ENCODE results near the gene CRB3.
A peak's percentile ranks its signal among the peaks of the same experiment; 100 is the strongest.

CRB3 gene

GRCh38 chr19:6473647-6474046 lies 9.6 kb downstream of the CRB3 start:
- no peak for DNase-seq (ENCODE audit: low spot score)
- no peak for TF ChIP-seq CTCF (IDR thresholded peaks at IDR 0.05; ENCODE audit: extremely low read depth, missing control alignments)

- no peak for TF ChIP-seq CTCF (IDR thresholded peaks at IDR 0.05; ENCODE audit: extremely low read depth, missing control alignments)
- no peak for DNase-seq (ENCODE audit: low spot score)
Measured at GRCh38 chr19:6475321-6476108, 11.4 kb downstream of the CRB3 start.

- no peak for TF ChIP-seq CTCF (IDR thresholded peaks at IDR 0.05; ENCODE audit: extremely low read depth, missing control alignments)
- peak; percentile 85 for DNase-seq (ENCODE audit: low spot score)
Measured at GRCh38 chr19:6476155-6476895, 12.3 kb downstream of the CRB3 start.

- TF ChIP-seq CTCF (IDR thresholded peaks at IDR 0.05; ENCODE audit: extremely low read depth, missing control alignments), result no peak
- no peak for DNase-seq (ENCODE audit: low spot score)
Measured at GRCh38 chr19:6476896-6477431, 12.9 kb downstream of the CRB3 start.

- TF ChIP-seq CTCF (IDR thresholded peaks at IDR 0.05; ENCODE audit: extremely low read depth, missing control alignments), result no peak
- DNase-seq (ENCODE audit: low spot score), result no peak
Measured at GRCh38 chr19:6478815-6479214, 14.7 kb downstream of the CRB3 start.

GRCh38 chr19:6479836-6480398 lies 15.8 kb downstream of the CRB3 start:
- DNase-seq (ENCODE audit: low spot score), result no peak
- TF ChIP-seq CTCF (IDR thresholded peaks at IDR 0.05; ENCODE audit: extremely low read depth, missing control alignments), result no peak
